ENCODE data around the gene PLCB1. TPM values are rescaled to one million over a fixed set of nuclear protein-coding genes. Genes with fewer than 3 reads are reported as not detected.
"Not testable (repeated sequence)": the region's sequence is repeated elsewhere in the genome, so short reads cannot be mapped to it uniquely, and the experiment has no call there.

The PLCB1 gene
- polyA plus RNA-seq (2013, experiment 1 of 2; ENCODE audit: insufficient read length), result 7.6 TPM
- polyA plus RNA-seq (2013, experiment 2 of 2; ENCODE audit: insufficient read length), result 6.2 TPM

DNA sequence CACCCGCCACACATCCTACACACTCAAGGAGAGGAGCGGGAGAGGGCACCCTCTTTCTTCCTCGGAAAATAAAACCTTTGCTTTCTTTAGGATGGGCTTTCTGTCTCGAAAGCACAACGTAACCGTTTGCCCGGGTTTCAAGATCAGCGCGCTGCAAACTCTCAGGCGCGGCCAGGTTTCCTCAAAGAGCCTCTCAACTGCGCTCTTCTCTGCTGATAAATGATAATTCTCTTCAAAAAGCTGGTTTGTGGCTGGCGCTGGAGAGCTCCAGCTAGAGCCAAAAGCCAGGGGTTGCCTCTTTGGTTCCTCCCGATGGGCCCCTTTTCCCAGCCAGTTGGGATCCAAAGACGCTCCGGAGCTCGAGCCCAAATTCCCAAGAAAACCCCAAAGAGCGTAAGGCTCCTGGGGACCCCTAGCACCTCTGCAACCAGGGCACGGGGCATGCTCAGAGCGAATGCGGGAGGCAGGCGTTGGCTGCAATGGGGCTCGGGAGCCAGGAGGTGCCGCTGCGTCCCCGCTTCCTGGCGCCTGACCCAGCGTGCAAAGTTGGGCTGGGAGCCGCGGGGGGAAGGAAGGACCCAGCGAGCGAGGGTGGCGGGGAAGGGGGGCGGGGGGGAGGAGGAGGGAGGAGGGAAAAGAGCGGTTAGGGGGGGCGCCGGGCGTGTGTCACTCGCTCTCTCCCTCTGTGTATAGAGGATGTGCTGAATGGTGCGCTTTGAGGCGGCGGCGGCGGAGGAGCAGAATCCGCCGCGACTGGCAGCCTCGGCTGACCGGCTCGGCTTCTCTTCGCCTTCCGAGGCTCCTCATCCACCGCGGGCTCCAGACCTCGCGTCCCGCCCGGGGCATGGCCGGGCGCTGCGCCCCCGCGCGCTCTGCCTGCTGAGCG, at the start of gene PLCB1:
TSS of gene PLCB1 (plus strand) at position 669 of the 886 bp plus-strand sequence. CDS start 386 bp downstream, outside the sequence.
- DNase-seq, result peak; percentile 86

DNA sequence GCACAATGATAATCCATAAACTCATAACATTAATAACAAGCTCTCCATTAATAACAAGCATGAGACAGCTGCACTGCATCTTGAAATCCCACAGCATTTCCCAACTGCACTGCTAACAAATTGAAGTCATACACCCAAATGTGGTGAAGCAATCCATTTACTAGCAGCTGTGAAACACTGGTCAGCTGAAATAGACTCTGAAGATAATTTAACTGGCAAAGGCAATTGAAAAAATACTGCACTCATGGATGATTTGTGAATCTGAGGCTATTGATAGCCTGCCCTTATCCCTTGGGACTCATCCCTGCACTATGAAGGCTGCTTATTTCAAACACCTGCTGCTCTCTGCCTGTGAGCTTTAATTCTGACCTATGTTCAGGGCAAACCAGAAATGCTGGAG, 49.1 kb upstream of the PLCB1 start:
- DNase-seq, result peak; percentile 71

DNA sequence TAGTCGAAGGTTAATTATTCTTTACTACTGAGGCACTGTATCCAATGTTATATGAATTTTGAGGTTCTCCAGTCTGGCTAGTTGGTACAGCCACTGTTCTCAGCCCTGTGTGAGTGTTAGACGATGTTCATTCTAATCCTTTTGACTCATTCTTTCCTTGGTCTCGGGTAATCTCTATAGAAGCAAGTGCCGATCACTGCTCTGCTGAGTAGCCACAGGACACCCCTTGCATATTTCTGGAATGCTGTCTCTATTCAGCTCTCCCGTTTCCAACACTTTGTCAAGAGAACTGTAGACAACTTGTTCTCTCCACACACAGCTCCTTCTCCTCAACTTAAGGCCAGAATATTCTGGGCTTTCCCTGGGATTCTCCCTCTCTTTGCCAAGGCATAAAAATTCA, 42.4 kb upstream of the PLCB1 start:
- no peak for DNase-seq

DNA sequence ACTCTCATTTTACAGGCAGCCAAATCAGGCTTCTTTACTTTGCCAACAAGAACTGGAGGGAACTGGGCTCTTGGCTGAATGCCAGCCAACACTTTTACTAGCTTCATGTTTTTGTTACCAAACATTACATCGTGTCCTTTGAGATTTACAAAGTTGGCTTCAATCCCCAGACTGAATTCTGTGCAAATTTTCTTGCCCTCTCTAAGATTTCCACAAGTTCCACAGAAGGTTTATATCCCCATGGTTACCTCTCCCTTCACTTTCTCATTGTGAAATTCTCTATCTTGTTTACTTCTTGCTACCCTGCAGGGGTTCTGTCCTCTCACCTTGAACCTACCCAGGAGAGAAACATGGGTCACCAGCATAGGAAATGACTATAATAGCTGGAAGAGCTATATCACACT, 37.6 kb upstream of the PLCB1 start:
- peak; percentile 28 for DNase-seq

DNA sequence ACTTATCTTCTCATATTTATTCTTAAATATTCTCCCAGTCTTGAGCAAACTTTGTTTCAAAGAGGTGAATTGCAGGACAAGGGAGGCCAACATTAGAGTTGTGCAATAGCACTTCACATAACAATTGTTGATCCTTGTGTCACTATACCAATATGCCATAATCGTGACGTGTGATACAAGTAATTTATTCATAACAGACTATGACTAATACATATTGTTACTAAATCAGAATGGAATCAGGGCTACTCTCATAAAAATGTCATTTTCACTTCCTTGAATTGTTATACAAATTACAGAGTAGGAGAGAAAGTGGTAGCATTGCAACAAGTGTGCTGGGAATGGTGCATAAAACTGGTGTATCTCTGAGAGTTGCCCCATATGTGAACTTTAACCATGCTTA, 37.2 kb upstream of the PLCB1 start:
- DNase-seq, result peak; percentile 41

DNA sequence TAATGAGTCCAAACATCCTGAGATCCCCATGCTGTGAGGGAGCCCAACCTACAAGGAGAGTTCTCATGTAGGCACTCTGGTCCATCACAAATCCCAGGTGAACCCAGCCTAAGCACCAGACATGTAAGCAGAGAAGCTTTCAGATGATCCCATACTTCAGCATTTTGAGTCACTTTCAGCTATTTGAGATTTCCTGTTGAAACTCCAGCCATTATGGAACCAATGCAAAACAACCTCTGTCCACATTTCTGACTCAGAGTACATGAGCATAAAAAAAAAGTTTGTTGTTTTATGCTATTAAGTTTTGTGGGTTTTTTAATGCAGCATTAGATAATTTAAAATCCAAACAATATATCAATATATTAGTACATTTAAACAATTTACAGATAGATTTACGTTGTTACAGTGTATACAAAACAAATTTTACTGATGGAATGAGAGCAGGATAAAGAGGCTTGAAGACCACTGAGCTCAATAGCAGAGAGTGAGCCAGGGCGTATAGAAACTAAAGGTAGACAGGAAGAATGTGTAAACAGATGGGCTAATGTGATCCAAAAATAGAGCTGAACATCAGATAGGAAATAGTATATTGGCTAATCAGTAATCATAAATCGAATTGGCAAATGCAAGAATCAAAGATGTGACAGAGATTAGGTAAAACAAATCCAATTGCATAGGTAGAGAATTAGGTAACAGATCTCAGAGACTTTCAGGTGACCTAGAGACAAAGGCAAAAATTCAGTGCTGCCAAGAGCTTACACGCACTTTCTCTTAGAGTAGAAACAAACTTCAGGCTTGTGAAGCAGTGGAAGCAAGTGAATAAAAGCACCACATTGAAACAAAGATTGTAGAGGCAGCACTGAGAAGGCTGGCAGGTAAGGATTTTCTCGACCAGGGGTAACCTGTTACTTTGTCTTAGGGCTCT, 36.2 kb upstream of the PLCB1 start:
- peak; percentile 46 for DNase-seq

DNA sequence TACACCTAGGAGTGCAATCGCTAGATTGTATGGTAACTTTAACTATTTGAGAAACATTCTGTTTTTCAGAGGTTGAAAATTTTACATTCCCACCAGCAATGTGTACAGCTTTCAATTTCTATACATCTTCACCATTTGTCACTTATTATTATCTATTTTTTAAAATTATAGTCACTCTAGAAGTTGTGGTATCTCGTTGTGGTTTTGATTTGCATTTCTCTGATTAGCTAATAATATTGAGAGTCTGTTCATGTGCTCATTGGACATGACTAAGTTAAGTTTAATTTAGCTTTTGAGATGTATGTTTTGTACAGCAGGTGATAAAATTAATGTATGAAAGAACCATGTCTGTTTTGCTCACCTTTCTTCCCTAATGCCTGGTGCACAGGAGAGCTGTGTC, 34.8 kb upstream of the PLCB1 start:
- DNase-seq, result no peak

DNA sequence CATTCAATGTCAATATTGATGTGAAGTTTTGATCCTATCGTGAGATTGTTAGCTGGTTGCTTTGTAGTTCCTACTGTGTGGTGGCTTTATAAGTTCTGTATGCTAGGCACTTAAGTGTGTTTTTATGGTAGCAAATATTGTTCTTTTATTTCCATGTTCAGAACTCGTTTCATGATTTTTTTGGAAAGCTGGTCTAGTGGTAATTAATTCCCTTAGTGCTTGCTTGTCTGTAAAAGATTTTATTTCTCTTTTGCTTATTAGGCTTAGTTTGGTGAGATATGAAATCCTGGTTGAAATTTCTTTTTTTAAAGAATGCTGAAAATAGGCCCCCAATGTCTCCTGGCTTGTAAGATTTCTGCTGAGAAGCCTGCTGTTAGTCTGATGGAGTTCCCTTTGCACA, 27.8 kb upstream of the PLCB1 start:
- DNase-seq, result no peak

DNA sequence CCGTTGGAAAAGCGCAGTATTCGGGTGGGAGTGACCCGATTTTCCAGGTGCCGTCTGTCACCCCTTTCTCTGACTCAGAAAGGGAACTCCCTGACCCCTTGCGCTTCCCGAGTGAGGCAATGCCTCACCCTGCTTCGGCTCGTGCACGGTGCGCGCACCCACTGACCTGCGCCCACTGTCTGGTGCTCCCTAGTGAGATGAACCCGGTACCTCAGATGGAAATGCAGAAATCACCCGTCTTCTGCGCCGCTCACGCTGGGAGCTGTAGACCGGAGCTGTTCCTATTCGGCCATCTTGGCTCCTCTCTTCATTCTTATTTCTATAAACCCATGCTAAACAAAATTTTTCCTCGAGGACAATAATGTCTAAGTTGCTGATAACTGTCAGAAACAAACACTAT, 17.5 kb upstream of the PLCB1 start:
- not testable (repeated sequence) for DNase-seq

DNA sequence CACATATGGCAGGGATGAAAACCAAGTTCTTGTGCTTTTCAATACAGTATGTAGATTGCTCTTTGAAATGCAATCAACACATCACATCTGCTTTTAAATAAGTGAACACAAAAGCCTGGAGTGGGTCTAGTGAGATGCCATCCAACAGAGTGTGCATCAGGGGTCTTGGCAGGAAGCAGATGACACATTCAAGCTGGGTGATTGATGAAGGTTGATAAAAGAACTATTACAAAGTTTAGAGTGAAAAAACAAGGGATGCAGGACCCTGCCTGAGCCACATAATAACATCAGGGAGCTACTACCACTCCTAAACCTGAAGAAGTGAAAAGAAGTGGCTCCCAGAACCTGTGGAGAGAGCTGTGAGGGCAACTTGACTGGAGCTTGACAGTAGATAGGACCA, 16.6 kb upstream of the PLCB1 start:
- no peak for DNase-seq

DNA sequence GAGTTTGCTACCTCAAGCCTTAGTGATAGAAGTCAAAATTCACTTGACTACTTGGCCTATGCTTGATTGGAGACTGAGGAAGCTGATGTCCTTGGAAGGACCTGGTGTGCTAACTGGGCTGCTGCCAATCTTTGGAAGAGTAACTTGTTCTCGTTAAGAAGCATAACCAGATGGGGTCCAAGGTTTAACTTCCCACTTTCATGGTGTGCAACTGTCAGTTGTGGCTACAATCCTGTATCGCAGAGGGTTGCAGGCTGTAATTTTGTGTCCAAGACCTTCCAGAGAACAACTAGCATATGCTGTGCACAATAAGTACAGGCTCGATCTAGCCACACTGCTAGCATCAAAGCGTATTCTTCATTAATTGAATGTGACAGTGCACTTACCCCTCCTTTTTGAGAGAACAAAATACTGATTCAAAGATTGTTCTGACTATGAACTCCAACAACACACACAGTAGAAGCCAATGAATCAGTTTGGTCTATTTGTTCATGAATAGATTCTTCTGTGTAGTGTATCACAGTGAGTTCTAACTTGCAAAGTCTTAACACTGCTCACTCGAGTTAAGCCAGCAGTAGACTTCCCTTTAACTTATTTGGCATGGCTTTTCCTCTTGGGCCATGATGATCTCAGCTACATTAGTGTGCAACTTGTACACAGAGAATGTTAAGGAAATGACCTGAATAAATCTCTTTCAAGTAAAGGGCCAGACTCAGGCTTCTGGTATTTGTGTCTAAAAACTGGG, 15.8 kb upstream of the PLCB1 start:
- DNase-seq, result peak; percentile 68

DNA sequence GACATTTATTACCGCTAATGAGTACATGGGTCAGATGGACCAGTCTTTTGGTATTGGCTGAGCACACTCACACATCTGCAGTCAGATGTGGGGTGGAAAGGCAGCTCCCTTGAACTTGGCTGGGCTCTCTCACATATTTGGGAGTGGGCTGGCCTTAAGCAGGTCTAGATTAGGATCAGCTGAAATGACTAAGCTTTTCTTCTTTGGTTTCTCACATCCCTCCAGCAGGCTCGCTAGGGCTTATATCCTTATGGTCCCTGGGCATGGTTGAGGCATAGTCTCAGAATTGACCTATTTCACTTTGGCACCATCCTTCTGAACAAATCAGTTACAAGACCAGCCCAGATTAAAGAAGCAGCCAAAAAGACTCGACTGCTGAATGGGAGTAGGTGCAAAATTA, 14.4 kb upstream of the PLCB1 start:
- no peak for DNase-seq

DNA sequence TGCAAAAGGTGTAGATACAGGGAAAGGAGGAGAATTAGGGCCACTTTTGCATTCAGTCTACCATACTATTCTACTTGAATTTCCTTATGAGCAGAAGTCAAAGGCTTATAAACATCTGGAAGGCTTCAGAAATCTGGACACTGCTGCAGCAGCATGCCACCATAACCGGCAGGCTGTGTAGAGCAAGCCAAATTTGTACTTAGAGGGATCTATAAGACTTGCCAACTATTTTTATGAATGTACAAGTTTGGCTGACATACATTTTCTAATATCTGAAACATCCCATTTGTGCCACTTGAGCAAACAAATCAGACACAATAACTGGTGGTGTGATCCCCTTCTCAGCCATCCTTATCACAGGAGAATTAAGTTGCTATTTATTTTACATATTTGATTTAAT, 14.0 kb upstream of the PLCB1 start:
- DNase-seq, result no peak

DNA sequence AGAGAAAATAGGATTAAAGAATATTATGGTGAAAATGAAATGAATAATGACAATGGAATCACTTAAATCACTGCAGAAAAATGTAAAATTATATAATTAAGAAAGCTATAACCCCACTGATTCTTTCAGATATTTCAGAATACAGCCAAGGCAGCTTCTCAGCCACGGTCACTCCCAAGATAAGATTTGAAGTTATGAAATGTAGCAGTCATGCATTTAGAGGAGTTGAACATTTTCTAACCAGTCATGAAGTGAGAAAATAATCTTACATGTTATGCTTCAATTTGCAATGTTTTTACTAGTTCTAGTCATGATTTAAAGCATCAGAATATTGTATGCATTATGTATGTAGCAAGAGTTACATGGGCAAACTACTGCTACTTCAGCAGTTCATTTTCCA, 13.3 kb upstream of the PLCB1 start:
- no peak for DNase-seq

DNA sequence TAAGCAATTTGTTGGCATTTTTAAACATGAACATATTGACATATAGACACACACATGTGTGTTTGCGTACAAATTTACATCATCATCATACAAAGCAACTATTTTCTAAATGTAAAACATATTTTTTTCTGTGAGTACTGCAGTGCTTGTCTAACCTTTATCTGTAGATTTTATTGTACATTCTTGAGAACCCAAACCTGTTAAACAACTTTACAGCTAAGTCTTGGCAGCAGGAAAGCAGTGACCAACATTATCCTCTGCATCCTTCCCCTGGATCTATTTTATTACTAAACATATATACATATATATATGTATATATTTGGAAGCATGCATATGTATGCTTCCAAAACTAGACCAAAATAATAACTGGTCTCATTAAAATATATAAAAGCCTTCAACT, 10.4 kb upstream of the PLCB1 start:
- no peak for DNase-seq

DNA sequence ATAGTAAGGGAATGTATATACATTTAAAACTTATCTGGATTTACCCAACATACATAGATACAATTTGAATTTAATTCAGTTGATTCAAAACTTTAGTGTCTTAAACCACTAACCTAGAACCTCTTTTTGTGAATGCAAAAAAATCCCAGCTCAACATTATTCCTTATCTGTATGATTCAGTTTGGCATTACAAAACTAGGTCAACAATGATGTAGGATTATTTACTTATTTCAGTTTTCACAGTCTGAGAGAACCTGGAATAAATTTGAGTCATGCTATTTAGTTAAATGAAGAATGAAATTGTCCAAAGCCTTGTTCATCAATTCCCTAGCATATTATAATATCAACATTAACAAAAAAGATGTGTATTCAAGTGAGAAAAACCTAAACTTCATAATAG, 7.4 kb upstream of the PLCB1 start:
- DNase-seq, result no peak

DNA sequence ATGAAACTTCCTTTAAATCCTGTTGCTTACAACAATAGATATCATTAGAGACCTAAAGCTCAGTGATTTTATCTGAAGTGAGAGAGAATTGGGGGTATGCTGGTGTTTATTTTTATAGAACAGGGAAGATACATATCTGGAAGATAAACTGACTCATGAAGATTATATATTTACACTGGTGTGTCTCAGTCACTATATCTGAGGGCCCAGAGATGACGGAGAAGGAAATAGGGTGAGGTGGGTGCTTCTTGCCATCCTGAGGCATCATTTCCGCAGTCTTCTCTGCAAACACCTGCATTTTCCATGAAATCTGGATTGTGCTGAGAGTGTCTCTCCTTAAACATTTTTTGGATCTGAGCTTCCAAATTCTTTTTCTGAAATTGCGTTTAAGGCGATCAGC, 5.9 kb upstream of the PLCB1 start:
- no peak for DNase-seq

DNA sequence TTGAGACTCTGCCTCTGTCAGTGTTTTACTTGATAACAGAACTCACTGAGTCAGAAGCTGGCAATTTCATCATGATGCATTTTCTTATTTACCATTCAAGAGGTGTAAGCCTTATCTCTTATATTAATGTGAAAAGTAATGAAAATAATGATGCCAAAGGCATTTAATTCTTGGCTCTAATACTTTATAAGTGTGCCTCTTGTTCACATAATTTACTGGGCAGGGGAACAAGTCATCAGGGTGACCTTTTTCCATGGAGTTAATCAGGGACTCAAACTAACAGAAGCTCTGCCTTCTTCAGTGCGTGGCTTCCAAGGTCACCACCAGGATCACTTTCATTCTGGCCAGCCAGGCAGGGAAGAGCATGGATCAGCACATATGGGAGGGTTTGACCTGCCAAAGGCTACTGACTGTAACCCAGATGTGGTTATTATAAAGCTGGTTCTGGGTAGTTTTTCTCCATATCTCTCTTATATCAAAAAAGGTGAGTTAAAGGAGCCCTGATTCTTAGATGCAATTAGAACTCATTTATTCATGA, 5.2 kb upstream of the PLCB1 start:
- no peak for DNase-seq

DNA sequence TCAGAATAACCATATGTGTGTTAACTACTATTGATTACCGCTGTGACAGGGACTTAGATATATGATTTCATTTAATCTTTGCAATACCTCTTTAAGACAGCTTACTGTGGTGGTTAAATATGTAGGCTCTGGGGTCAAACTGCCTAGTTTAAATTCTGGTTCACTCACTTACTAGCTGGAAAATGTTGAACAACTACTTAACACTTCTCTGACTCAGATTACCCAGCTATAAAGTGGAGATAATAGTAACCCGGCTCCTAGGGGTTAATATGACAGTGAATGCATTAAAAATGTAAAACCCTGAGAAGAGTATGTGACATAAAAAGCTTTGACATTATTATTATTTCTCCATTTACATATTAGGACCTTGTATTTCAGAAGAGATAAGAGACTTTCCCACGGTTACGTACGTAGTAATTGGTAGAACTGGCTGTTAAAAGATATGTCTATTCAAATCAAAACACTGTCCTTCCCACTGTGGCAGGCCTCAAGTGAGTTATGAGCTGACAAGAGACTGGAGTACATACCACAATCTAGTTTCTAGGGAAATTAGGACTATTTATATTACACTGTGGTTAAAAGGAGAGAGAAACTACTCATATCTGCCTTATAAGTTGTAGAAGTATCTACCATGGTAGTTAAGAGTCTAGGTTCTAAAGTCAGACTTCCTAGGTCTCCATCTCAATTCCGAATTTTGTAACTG, 4.4 kb upstream of the PLCB1 start:
- peak; percentile 46 for DNase-seq

DNA sequence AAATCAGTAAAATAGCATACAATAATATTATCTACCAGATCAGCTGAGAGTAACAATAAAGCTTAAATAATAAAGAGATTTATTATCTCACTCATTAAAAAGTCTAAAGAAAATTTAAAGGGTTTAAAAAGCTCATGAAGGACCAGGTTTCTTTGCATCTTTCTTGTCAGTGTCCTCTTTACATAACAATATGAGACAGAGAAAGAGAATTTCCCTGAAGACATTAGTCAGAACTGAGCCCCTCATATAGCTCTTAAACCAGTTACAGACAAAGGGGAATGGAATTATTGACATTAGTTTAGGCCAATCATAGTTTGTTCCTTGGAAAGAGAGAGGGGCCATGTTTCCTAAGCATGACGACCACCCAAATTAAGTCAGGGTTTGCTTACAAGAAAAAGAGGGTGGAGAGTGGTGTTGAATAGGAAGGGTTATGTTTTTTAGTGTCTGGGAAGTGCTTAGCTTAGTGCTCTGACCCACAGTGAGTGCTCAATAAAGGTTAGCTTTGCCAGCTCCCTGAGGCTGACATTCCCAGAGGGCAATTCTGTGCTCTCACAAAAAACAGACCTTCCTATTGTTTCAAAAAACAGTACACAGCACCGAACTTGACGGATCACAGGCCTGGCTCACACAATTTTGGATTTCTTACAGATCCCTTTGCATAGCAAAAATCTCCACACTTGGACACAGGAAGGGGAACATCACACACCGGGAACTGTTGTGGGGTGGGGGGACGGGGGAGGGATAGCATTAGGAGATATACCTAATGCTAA, 3.6 kb upstream of the PLCB1 start:
- DNase-seq, result no peak

Measured in fibroblast of skin of abdomen (primary cell).